ENCODE results near the gene UQCR10.

UQCR10 gene

DNA sequence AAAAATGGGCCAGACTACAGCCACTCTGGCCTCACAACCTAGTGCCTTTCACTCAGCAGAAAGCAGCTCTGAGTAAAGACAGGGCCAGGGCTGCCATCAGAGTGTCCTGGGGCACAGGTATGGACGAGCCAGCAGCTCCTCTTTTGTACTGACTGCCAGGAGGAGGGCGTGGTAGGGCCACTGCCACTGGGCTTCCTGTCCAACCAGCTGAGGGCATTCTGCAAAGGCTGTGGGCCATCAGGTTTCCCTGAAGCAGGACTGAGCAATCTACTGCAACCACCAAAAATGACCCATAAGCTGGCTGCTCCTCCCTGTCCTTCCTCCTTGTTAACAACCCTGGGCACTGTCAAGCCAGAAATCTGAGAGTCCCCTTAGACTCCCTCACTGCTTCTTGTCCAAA lies 37.8 kb downstream of the UQCR10 start:
- Histone ChIP-seq H3K9ac (ENCODE audit: insufficient read length) (no peak overlapping the region), H3K36me3 (ENCODE audit: insufficient read depth, low read length) (peaks cover 64% of the 10 kb centered on the region; the same call in 1 of the 2 replicates), H3K4me3 (no peak overlapping the region), H3K27ac (no peak overlapping the region), H3K9me3 (ENCODE audit: low read depth, low read length) (no peaks in the 10 kb centered on the region)
- DNase-seq (ENCODE audit: low read depth, low spot score), result no peak
- TF ChIP-seq EZH2 (IDR thresholded peaks at IDR 0.05), result no peak
- no peak for TF ChIP-seq FOXP2 (optimal IDR thresholded peaks at IDR 0.05; ENCODE audit: control extremely low read depth, extremely low read length, insufficient read depth)
- TF ChIP-seq POLR2AphosphoS5 (IDR thresholded peaks at IDR 0.05; ENCODE audit: borderline replicate concordance, low read depth, low read length), result no peak

DNA sequence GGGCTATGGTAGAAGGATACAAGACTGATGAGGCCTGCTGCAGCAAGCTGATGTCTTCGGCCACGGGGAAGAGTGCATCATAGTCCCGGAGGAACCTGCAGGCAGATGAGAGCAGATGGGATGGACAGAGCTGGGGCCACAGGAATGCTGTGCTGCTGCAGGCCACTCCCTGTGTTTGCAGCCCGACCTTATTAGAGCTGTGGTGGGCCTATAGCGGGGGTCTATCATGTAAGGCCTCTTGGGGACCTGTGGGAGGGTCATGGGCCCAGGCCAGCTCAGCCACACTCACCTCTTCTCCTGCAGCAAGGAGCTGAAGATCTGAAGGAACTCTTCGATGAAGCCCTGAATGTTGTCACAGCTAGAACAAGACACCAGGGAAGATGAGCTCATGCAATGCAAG lies 39.0 kb downstream of the UQCR10 start:
- no peak for DNase-seq (ENCODE audit: low read depth, low spot score)
- Histone ChIP-seq H3K4me3 (no peak overlapping the region), H3K27ac (no peak overlapping the region), H3K36me3 (ENCODE audit: insufficient read depth, low read length) (peaks cover 55% of the 10 kb centered on the region; the same call in 1 of the 2 replicates), H3K9me3 (ENCODE audit: low read depth, low read length) (no peaks in the 10 kb centered on the region), H3K9ac (ENCODE audit: insufficient read length) (no peak overlapping the region)
- TF ChIP-seq EZH2 (IDR thresholded peaks at IDR 0.05) (no peak), POLR2AphosphoS5 (IDR thresholded peaks at IDR 0.05; ENCODE audit: borderline replicate concordance, low read depth, low read length) (no peak), FOXP2 (optimal IDR thresholded peaks at IDR 0.05; ENCODE audit: control extremely low read depth, extremely low read length, insufficient read depth) (no peak)

DNA sequence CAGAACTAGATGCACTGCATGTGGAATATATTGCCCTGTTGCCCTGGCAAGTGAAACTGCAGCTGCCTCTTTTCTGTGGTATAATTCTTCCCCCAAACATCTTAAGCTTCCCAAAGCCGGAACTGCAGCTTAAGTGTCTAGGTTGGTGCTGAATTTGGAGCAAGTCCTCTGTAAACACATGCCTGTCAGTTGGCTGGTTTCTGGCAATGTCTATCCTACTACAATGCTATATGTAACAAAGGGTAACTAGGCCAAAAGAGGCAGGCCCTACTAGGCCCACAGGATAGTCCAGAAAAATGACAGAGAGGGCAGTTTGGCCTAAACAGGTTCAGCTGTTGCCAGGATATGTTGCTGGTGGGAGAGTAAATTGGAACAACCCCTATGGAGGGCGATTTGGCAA lies 43.0 kb downstream of the UQCR10 start:
- no peak overlapping the region for H3K27ac ChIP-seq
- DNase-seq (ENCODE audit: low read depth, low spot score), result no peak
- no peak for TF ChIP-seq EZH2 (IDR thresholded peaks at IDR 0.05)
- no peak for TF ChIP-seq FOXP2 (optimal IDR thresholded peaks at IDR 0.05; ENCODE audit: control extremely low read depth, extremely low read length, insufficient read depth)
- TF ChIP-seq POLR2AphosphoS5 (IDR thresholded peaks at IDR 0.05; ENCODE audit: borderline replicate concordance, low read depth, low read length), result no peak
- peaks cover 62% of the 10 kb centered on the region; the same call in 1 of the 2 replicates for H3K36me3 ChIP-seq (ENCODE audit: insufficient read depth, low read length)
- H3K9me3 ChIP-seq (ENCODE audit: low read depth, low read length), result no peaks in the 10 kb centered on the region
- no peak overlapping the region for H3K4me3 ChIP-seq
- H3K9ac ChIP-seq (ENCODE audit: insufficient read length), result no peak overlapping the region

DNA sequence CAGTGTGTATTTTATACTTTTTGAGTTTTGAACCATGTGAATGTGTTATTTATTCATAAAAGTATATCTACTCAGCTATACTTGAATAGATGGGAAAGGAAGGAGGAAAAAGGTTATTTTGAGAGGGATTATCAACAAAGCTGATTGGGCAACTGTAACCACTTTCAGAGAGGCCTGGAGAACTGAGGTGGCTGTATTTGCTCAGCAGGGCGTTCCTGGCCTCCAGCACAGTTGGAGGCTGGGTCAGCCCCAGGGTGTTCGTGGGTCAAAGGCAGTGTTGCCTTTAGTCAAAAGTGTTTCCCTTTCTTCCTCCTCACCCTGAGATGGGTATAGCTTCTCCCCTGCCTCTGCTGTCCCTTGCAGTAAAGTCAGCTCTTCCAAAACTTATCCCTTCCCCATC lies 44.2 kb downstream of the UQCR10 start:
- H3K9ac ChIP-seq (ENCODE audit: insufficient read length), result no peak overlapping the region
- TF ChIP-seq POLR2AphosphoS5 (IDR thresholded peaks at IDR 0.05; ENCODE audit: borderline replicate concordance, low read depth, low read length) (no peak), EZH2 (IDR thresholded peaks at IDR 0.05) (no peak), FOXP2 (optimal IDR thresholded peaks at IDR 0.05; ENCODE audit: control extremely low read depth, extremely low read length, insufficient read depth) (no peak)
- H3K27ac ChIP-seq, result no peak overlapping the region
- no peak overlapping the region for H3K4me3 ChIP-seq
- H3K36me3 ChIP-seq (ENCODE audit: insufficient read depth, low read length), result peaks cover 55% of the 10 kb centered on the region; the same call in 1 of the 2 replicates
- H3K9me3 ChIP-seq (ENCODE audit: low read depth, low read length), result no peaks in the 10 kb centered on the region
- DNase-seq (ENCODE audit: low read depth, low spot score), result no peak

DNA sequence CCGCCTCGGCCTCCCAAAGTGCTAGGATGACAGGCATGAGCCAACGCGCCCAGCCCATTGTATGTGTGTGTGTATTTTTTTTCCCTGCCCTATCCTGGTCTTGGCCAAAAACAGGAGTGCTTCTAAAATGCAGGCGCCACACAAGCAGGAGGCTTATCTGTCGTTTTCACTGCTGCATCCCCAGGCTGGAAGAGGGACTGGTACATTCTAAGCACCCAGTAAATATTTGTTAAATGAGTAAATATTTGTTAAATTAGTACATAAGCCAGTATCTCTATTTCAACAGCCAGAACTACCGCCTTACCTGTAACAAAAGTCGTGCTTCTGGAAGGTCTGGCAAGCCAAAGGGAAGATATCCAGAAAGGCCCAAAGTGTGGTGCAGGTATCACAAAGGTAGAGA lies 46.0 kb downstream of the UQCR10 start:
- H3K9me3 ChIP-seq (ENCODE audit: low read depth, low read length), result no peaks in the 10 kb centered on the region
- TF ChIP-seq FOXP2 (optimal IDR thresholded peaks at IDR 0.05; ENCODE audit: control extremely low read depth, extremely low read length, insufficient read depth) (no peak), EZH2 (IDR thresholded peaks at IDR 0.05) (no peak), POLR2AphosphoS5 (IDR thresholded peaks at IDR 0.05; ENCODE audit: borderline replicate concordance, low read depth, low read length) (no peak)
- no peak overlapping the region for H3K4me3 ChIP-seq
- no peak overlapping the region for H3K9ac ChIP-seq (ENCODE audit: insufficient read length)
- H3K36me3 ChIP-seq (ENCODE audit: insufficient read depth, low read length), result peaks cover 46% of the 10 kb centered on the region; the same call in 1 of the 2 replicates
- H3K27ac ChIP-seq, result no peak overlapping the region
- no peak for DNase-seq (ENCODE audit: low read depth, low spot score)

DNA sequence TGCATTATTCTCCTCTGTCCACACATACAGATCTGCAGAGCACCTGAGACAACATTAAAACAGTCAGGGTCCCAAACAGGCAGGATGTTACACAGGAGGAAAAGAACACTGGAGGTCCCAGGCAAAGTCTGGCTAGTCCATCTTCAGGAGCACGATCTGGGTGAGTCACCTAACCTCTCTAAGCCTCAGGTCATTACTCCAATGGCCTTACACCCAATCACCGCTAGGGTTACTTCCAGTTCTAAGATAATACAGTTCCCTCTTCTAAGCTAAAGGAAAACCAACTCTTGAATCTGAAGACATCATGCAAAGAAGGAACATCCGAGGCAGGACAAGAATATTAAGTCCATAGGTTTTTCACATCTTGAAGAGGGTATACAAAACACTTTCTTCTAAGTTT lies 46.4 kb downstream of the UQCR10 start:
- no peak for DNase-seq (ENCODE audit: low read depth, low spot score)
- no peak overlapping the region for H3K9ac ChIP-seq (ENCODE audit: insufficient read length)
- no peak overlapping the region for H3K27ac ChIP-seq
- TF ChIP-seq EZH2 (IDR thresholded peaks at IDR 0.05) (no peak), POLR2AphosphoS5 (IDR thresholded peaks at IDR 0.05; ENCODE audit: borderline replicate concordance, low read depth, low read length) (no peak), FOXP2 (optimal IDR thresholded peaks at IDR 0.05; ENCODE audit: control extremely low read depth, extremely low read length, insufficient read depth) (no peak)
- peaks cover 42% of the 10 kb centered on the region; the same call in 1 of the 2 replicates for H3K36me3 ChIP-seq (ENCODE audit: insufficient read depth, low read length)
- no peaks in the 10 kb centered on the region for H3K9me3 ChIP-seq (ENCODE audit: low read depth, low read length)
- H3K4me3 ChIP-seq, result no peak overlapping the region

DNA sequence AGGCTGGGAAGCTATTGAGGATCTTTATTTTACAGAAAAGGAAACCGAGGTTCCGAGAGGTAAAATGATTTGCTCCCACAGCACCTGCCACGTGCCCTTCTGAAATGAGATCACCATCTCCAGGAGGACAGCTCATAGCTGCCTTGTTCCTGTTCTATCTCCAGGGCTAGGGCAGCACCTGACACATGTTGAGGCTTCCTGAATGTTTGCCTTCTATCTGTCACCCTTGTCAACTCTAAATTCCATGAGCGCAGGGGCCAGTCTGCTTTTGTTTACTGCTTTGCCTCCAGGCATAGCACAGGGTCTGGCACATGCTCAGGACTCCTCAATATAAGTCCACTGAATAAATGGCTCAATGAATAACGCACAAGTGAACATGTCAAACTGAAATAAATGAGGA lies 46.8 kb downstream of the UQCR10 start:
- TF ChIP-seq POLR2AphosphoS5 (IDR thresholded peaks at IDR 0.05; ENCODE audit: borderline replicate concordance, low read depth, low read length) (no peak), FOXP2 (optimal IDR thresholded peaks at IDR 0.05; ENCODE audit: control extremely low read depth, extremely low read length, insufficient read depth) (no peak), EZH2 (IDR thresholded peaks at IDR 0.05) (no peak)
- Histone ChIP-seq H3K36me3 (ENCODE audit: insufficient read depth, low read length) (peaks cover 42% of the 10 kb centered on the region; the same call in 1 of the 2 replicates), H3K9me3 (ENCODE audit: low read depth, low read length) (no peaks in the 10 kb centered on the region), H3K9ac (ENCODE audit: insufficient read length) (no peak overlapping the region), H3K4me3 (no peak overlapping the region), H3K27ac (no peak overlapping the region)
- no peak for DNase-seq (ENCODE audit: low read depth, low spot score)

DNA sequence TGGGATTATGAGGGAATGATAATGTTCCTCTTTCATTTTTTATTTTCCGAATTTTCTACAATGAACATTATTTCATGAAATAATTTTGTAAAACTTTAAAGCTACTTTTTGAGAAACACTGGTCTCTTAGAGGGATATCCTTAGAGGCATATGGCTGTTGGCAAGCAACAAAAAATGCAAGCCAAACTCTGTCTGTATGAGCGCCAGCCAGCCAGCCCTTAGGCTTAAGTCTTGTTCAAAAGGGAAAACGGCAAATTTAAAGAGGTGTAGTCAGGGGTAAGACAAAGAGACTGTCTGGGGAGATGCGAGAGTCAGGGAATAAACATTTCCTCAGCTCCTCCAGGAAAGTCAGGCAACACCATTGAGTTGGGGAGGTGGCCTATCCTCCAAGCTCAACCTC lies 48.4 kb downstream of the UQCR10 start:
- H3K36me3 ChIP-seq (ENCODE audit: insufficient read depth, low read length), result peaks cover 39% of the 10 kb centered on the region; the same call in 1 of the 2 replicates
- no peak overlapping the region for H3K9ac ChIP-seq (ENCODE audit: insufficient read length)
- TF ChIP-seq FOXP2 (optimal IDR thresholded peaks at IDR 0.05; ENCODE audit: control extremely low read depth, extremely low read length, insufficient read depth) (no peak), EZH2 (IDR thresholded peaks at IDR 0.05) (no peak), POLR2AphosphoS5 (IDR thresholded peaks at IDR 0.05; ENCODE audit: borderline replicate concordance, low read depth, low read length) (no peak)
- no peak for DNase-seq (ENCODE audit: low read depth, low spot score)
- H3K4me3 ChIP-seq, result no peak overlapping the region
- H3K9me3 ChIP-seq (ENCODE audit: low read depth, low read length), result no peaks in the 10 kb centered on the region
- no peak overlapping the region for H3K27ac ChIP-seq

DNA sequence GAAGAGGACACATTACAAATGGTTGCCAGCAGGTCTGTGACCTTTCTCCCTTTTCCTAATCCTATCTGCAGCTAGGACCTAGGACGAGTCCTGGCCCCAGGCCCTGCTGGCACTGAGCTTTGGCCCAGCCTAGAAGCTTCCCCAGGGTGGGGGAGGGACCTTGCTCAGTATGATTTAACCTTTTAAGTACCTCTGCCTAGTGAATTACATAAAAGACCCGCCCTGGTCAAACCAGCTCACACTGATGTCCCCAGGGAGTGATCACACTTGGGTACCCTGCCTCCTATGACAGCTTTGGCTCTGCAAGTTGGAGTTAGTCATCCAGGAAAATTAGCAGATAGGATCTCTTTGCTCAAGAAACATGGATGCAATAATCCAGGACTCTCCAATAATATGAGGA lies 49.0 kb downstream of the UQCR10 start:
- H3K36me3 ChIP-seq (ENCODE audit: insufficient read depth, low read length), result peaks cover 42% of the 10 kb centered on the region; the same call in 1 of the 2 replicates
- H3K9me3 ChIP-seq (ENCODE audit: low read depth, low read length), result no peaks in the 10 kb centered on the region
- no peak for DNase-seq (ENCODE audit: low read depth, low spot score)
- TF ChIP-seq FOXP2 (optimal IDR thresholded peaks at IDR 0.05; ENCODE audit: control extremely low read depth, extremely low read length, insufficient read depth), result no peak
- no peak for TF ChIP-seq EZH2 (IDR thresholded peaks at IDR 0.05)
- TF ChIP-seq POLR2AphosphoS5 (IDR thresholded peaks at IDR 0.05; ENCODE audit: borderline replicate concordance, low read depth, low read length), result no peak
- H3K4me3 ChIP-seq, result no peak overlapping the region
- no peak overlapping the region for H3K9ac ChIP-seq (ENCODE audit: insufficient read length)
- no peak overlapping the region for H3K27ac ChIP-seq
